Esophagus squamous epithelium (tissue), 5 donors: ENCODE data around the gene MPND. TPM values are rescaled to one million over a fixed set of nuclear protein-coding genes. Genes with fewer than 3 reads are reported as not detected.

Source experiments
- DNase-seq: peaks from one replicate; lab custom pipeline; 2025; lab: John Stamatoyannopoulos, UW
- H3K27ac ChIP-seq, 4 donors: fragments of 200-600 bp; sonication (generic); one replicate each; pipeline ENCODE4 v1.5.1; 2016 to 2019; ENCODE audit warnings: mild to moderate bottlenecking in 1 of 4
- H3K27me3 ChIP-seq, 4 donors: fragments of 200-600 bp; sonication (generic); 1 replicate in 3 of 4; 2 replicates in 1 of 4; pipeline versions ENCODE4 v1.5.1 to v1.6.0; 2017 to 2021; ENCODE audit warnings: antibody characterized with exemption in 1 of 4
- H3K36me3 ChIP-seq, 3 donors: fragments of 200-600 bp; sonication (generic); one replicate each; pipeline ENCODE4 v1.5.1; 2016 to 2019
- H3K4me1 ChIP-seq, 3 donors: fragments of 200-600 bp; sonication (generic); one replicate each; pipeline ENCODE4 v1.5.1; 2017 to 2019
- H3K4me3 ChIP-seq, 4 donors: fragments of 200-600 bp; sonication (generic); 1 replicate in 3 of 4; 2 replicates in 1 of 4; pipeline ENCODE4 v1.5.1; 2016 to 2019; ENCODE audit warnings: mild to moderate bottlenecking in 2 of 4, moderate library complexity in 1 of 4
- H3K9me3 ChIP-seq, 3 donors: fragments of 200-600 bp; sonication (generic); one replicate each; pipeline ENCODE4 v1.5.1; 2016 to 2019
- POLR2A ChIP-seq, 4 donors: fragments of 450-650 bp; IDR thresholded peaks; one replicate each; pipeline ENCODE4 v1.6.1; 2017; ENCODE audit warnings: antibody characterized with exemption in 4 of 4, mild to moderate bottlenecking in 4 of 4, moderate library complexity in 3 of 4
- WGBS, 2 donors: methylation state at CpG; one replicate each; pipeline ENCODE4 v1.1.5; 2018; 5-methylcytosine and 5-hydroxymethylcytosine counted together
- intact Hi-C: fragments of 100-400 bp; cut with DNase I; formaldehyde crosslinking; loops from one replicate; pipeline ENCODE4 v1.15.0; 2022
- total RNA-seq, 4 donors: library from RNA; depleted of rRNA; stranded (reverse); fragments of >200 nt; gene quantifications; one replicate each; pipeline ENCODE4 v1.1.0, GENCODE V29; 2016
- TF ChIP-seq, protein P1 (sequence below), 6 experiments: fragments of 450-650 bp in 4 of 6; fragments of 200-600 bp in 2 of 6; sonication (generic) in 2 of 6; IDR thresholded peaks; one replicate each; pipeline ENCODE4 v1.5.1; 2016 to 2019; ENCODE audit warnings: antibody characterized with exemption in 6 of 6, mild to moderate bottlenecking in 4 of 6, moderate library complexity in 4 of 6
- donor health status: DM: yes; HTN: yes; CAD: no.

The MPND gene
- total RNA-seq, 4 donors from 2014 or later: 2.5 to 11.1 (median 6.5) TPM

DNA sequence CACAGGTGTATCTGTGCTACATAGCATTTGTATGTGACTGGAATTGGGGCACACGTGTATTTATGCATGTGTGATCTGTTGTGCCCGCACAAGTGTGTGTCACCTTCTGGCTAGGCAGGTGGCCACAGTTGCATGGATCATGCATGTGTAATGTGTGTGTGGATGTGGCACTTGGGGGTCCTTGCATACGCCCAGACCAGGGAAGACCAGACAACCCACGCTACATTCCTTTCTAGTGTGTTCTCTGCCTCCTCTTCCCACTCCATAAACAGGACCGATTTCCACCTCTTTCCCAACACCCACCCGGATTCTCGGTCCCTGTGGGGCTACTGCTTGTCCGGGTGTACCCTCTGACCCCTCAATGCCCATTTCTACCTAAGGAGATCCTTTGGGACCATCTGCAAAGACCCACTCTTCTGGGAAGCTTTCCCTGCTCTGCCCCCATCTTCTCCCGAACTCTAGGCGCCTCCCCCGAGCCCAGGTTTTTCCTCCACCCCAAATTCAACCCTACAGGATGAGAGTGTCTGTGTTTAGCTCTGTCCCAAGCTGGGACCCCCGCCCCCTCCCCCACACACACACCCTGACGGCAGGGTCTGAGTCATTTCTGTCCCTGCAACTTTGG is 17.0 kb upstream of the MPND start:
- intact Hi-C loops: no loop called here
- WGBS, 2 donors: 65 to 76% methylated on average over 11 to 13 of the region's 13 CpGs

DNA sequence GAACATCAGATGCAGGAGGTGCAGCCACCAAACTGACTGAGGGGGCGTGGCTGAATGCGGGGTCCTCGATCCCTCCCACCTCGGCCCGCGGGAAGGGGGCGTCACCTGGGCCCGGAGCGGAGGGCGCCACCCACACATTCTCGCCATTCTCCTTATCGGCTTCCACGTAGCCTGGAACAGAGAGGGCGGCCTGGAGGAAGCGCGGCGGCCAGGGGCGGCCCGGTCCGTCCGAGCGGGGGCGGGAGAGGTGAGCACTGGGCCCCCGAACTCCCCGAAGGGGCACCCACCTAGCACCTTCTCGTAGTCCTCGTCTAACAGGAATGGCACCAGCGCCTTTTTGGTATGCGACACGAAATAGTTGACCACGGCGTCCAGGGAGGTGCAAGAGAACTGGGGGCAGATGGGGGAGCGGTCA is 16.5 kb upstream of the MPND start:
- peaks cover 0 to 30% (median 0%) of the 10 kb centered on the region in 4 donors for H3K27me3 ChIP-seq
- 20 to 54% methylated on average over 12 to 17 of the region's 33 CpGs for WGBS, 2 donors
- TF ChIP-seq, protein P1, sequence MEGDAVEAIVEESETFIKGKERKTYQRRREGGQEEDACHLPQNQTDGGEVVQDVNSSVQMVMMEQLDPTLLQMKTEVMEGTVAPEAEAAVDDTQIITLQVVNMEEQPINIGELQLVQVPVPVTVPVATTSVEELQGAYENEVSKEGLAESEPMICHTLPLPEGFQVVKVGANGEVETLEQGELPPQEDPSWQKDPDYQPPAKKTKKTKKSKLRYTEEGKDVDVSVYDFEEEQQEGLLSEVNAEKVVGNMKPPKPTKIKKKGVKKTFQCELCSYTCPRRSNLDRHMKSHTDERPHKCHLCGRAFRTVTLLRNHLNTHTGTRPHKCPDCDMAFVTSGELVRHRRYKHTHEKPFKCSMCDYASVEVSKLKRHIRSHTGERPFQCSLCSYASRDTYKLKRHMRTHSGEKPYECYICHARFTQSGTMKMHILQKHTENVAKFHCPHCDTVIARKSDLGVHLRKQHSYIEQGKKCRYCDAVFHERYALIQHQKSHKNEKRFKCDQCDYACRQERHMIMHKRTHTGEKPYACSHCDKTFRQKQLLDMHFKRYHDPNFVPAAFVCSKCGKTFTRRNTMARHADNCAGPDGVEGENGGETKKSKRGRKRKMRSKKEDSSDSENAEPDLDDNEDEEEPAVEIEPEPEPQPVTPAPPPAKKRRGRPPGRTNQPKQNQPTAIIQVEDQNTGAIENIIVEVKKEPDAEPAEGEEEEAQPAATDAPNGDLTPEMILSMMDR (IDR thresholded peaks at IDR 0.05): no peak
- no peak for TF ChIP-seq POLR2A (IDR thresholded peaks at IDR 0.05)

More for the DNA sequence above, 17.0 kb upstream of the MPND start:
- Histone ChIP-seq H3K36me3 (peaks cover 0 to 63% (median 0%) of the 10 kb centered on the region in 3 donors), H3K27ac (no peak overlapping the region), H3K9me3 (peaks cover 0 to 3% (median 0%) of the 10 kb centered on the region in 3 donors), H3K27me3 (peaks cover 0 to 30% (median 0%) of the 10 kb centered on the region in 4 donors), H3K4me1 (peaks cover 11 to 28% (median 15%) of the 10 kb centered on the region in 3 donors), H3K4me3 (peak overlapping the region in 1 of 4 donors; percentile 64)
- TF ChIP-seq, protein P1 (IDR thresholded peaks at IDR 0.05): no peak
- no peak for TF ChIP-seq POLR2A (IDR thresholded peaks at IDR 0.05)
- no peak for DNase-seq

DNA sequence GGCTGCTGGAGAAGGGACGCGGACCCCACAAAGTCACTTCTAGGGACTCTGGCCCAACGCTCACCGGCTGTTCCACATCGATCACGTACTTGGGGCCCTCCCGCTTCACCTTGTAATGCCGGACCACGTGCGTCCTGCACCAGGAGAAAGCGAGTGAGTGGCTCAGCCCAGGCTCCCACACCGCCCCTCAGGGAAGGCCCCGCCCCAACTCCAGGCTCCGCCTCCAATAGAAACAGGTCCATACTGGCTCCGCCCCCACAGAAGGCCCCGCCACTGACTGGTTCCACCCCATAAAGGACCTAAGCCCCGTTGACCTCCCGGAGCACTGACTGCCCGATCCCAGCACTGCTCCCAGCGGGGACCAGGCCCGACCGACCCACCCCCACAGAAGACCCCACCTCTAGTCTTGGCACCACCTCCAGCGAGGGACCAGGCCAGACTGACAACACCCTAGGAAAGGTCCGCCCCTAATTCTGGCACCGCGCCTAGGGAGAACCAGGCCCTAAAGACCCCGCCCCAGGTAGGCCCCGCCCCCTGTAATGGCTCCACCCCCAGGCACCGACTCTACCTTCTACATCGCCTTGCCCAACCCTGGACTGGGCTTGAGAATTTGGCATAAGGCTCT is 16.0 kb upstream of the MPND start:
- Histone ChIP-seq H3K36me3 (peaks cover 0 to 69% (median 0%) of the 10 kb centered on the region in 3 donors), H3K27me3 (peaks cover 0 to 30% (median 0%) of the 10 kb centered on the region in 4 donors), H3K27ac (peak overlapping the region in 3 of 4 donors; percentile 34 to 59 (median 38)), H3K4me1 (peaks cover 11 to 28% (median 15%) of the 10 kb centered on the region in 3 donors), H3K4me3 (peak overlapping the region; percentile 20 to 64 (median 36)), H3K9me3 (peaks cover 0 to 2% (median 0%) of the 10 kb centered on the region in 3 donors)
- WGBS, 2 donors: 20 to 34% methylated on average over 2 to 12 of the region's 30 CpGs
- intact Hi-C loops: no loop called here
- peak; percentile 50 for DNase-seq
- TF ChIP-seq, protein P1 (IDR thresholded peaks at IDR 0.05): no peak
- TF ChIP-seq POLR2A (IDR thresholded peaks at IDR 0.05): no peak

More for the DNA sequence above, 16.5 kb upstream of the MPND start:
- H3K4me3 ChIP-seq: peak overlapping the region in 1 of 4 donors; percentile 64
- H3K9me3 ChIP-seq: peaks cover 0 to 3% (median 0%) of the 10 kb centered on the region in 3 donors
- H3K36me3 ChIP-seq: peaks cover 0 to 68% (median 0%) of the 10 kb centered on the region in 3 donors
- intact Hi-C loops: no loop called here
- H3K27ac ChIP-seq: no peak overlapping the region
- DNase-seq: no peak
- H3K4me1 ChIP-seq: peaks cover 11 to 28% (median 15%) of the 10 kb centered on the region in 3 donors

GRCh38 chr19:4327877-4328242 is 15.5 kb upstream of the MPND start:
- Histone ChIP-seq H3K9me3 (no peaks in the 10 kb centered on the region), H3K36me3 (peaks cover 0 to 72% (median 0%) of the 10 kb centered on the region in 3 donors), H3K4me1 (peaks cover 11 to 28% (median 15%) of the 10 kb centered on the region in 3 donors), H3K27ac (peak overlapping the region in 3 of 4 donors; percentile 34 to 59 (median 38)), H3K4me3 (peak overlapping the region; percentile 20 to 64 (median 36)), H3K27me3 (peaks cover 0 to 30% (median 0%) of the 10 kb centered on the region in 4 donors)
- no peak for DNase-seq
- 26 to 47% methylated on average over 7 of the region's 13 CpGs for WGBS, 2 donors
- intact Hi-C loops: no loop called here
- no peak for TF ChIP-seq POLR2A (IDR thresholded peaks at IDR 0.05)
- TF ChIP-seq, protein P1 (IDR thresholded peaks at IDR 0.05): no peak
